OCI-LY3 (cell line): ENCODE data around the gene P2RY13.

ENCODE experiments used
- CTCF ChIP-seq: fragments of 200-600, 300-600 bp; sonication (generic); IDR thresholded peaks from 2 replicates; pipeline ENCODE4 v1.5.1; 2014; ENCODE audit warnings: antibody characterized with exemption, low read length, low read depth
- EZH2phosphoT487 ChIP-seq: fragments of 200-600 bp; shearing (Covaris generic); IDR thresholded peaks from 2 replicates; pipeline ENCODE4 v1.6.1; 2018; ENCODE audit warnings: antibody characterized with exemption, mixed run types, low read depth

- TF ChIP-seq EZH2phosphoT487 (no peak), CTCF (no peak)
These were observed 47.6 kb downstream of the P2RY13 start for GRCh38 chr3:151281671-151282324.
